ENCODE data around the gene ADAMTS12. TPM values are rescaled to one million over a fixed set of nuclear protein-coding genes. Genes with fewer than 3 reads are reported as not detected.

ADAMTS12 gene
- total and polyA plus RNA-seq, 10 of the 15 experiments (the other 5 are each of a cell fraction or from before 2014, with no cell fraction given): 0.11 to 35.8 (median 20.7) TPM

DNA sequence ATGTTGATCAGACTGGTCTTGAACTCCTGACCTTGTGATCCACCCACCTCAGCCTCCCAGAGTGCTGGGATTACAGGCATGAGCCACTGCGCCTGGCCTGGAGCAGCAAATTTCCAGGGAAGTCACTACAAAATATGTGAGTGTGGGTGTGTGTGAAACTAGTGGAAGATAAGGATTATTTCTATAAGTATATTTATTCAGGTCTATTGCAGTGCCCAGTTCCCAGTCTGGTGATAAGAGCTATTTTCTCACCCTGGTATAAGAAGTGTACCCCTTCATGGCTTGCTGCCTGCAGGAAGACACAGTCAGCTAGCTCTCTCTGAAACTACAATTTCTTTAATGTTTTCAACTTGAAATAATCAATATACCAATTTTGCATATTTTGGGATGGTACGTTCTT lies 414.0 kb downstream of the ADAMTS12 start:
- in situ Hi-C loops (cut with MboI) (no loop called here), intact Hi-C loops (cut with micrococcal nuclease; ENCODE audit: unreplicated experiment) (no loop called here)
- SMC1A ChIA-PET (ENCODE audit: uncharacterized antibody, unreplicated experiment): interaction anchor here (0.6 to 1.6 kb wide), 2 partner anchors 8 to 110 kb away, joined by 3 to 6 read pairs; no protein-coding TSS in a partner anchor
- TF ChIP-seq, protein P1, sequence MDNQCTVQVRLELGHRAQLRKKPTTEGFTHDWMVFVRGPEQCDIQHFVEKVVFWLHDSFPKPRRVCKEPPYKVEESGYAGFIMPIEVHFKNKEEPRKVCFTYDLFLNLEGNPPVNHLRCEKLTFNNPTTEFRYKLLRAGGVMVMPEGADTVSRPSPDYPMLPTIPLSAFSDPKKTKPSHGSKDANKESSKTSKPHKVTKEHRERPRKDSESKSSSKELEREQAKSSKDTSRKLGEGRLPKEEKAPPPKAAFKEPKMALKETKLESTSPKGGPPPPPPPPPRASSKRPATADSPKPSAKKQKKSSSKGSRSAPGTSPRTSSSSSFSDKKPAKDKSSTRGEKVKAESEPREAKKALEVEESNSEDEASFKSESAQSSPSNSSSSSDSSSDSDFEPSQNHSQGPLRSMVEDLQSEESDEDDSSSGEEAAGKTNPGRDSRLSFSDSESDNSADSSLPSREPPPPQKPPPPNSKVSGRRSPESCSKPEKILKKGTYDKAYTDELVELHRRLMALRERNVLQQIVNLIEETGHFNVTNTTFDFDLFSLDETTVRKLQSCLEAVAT (IDR thresholded peaks at IDR 0.05): no peak
- TF ChIP-seq CREM (IDR thresholded peaks at IDR 0.05; ENCODE audit: low read depth) (no peak), DPF2 (IDR thresholded peaks at IDR 0.05) (no peak), ZNF384 (IDR thresholded peaks at IDR 0.05; ENCODE audit: borderline replicate concordance, low read depth, low read length) (no peak), CREB1 (IDR thresholded peaks at IDR 0.05; ENCODE audit: low read depth) (no peak)
- TF ChIP-seq, protein P2, sequence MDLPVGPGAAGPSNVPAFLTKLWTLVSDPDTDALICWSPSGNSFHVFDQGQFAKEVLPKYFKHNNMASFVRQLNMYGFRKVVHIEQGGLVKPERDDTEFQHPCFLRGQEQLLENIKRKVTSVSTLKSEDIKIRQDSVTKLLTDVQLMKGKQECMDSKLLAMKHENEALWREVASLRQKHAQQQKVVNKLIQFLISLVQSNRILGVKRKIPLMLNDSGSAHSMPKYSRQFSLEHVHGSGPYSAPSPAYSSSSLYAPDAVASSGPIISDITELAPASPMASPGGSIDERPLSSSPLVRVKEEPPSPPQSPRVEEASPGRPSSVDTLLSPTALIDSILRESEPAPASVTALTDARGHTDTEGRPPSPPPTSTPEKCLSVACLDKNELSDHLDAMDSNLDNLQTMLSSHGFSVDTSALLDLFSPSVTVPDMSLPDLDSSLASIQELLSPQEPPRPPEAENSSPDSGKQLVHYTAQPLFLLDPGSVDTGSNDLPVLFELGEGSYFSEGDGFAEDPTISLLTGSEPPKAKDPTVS (IDR thresholded peaks at IDR 0.05; ENCODE audit: low read depth, low read length): no peak
- TF ChIP-seq, protein P3, sequence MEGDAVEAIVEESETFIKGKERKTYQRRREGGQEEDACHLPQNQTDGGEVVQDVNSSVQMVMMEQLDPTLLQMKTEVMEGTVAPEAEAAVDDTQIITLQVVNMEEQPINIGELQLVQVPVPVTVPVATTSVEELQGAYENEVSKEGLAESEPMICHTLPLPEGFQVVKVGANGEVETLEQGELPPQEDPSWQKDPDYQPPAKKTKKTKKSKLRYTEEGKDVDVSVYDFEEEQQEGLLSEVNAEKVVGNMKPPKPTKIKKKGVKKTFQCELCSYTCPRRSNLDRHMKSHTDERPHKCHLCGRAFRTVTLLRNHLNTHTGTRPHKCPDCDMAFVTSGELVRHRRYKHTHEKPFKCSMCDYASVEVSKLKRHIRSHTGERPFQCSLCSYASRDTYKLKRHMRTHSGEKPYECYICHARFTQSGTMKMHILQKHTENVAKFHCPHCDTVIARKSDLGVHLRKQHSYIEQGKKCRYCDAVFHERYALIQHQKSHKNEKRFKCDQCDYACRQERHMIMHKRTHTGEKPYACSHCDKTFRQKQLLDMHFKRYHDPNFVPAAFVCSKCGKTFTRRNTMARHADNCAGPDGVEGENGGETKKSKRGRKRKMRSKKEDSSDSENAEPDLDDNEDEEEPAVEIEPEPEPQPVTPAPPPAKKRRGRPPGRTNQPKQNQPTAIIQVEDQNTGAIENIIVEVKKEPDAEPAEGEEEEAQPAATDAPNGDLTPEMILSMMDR (IDR thresholded peaks at IDR 0.05 in 2 of 3, conservative IDR thresholded peaks at IDR 0.05 in 1 of 3; ENCODE audit: control insufficient read depth in 2 of 3, extremely low read depth in 1 of 3, insufficient read depth in 1 of 3, low read depth in 3 of 3, low read length in 3 of 3): no peak
- Histone ChIP-seq H3K4me3 (no peak overlapping the region), H2AFZ (ENCODE audit: control insufficient read depth, low read depth, low read length) (no peak overlapping the region), H3K9me3 (replicated peaks; ENCODE audit: control insufficient read depth, insufficient read depth, low read length) (peaks cover 9% of the 10 kb centered on the region; the same call in 2 of the 3 replicates), H3K27ac (ENCODE audit: control insufficient read depth, insufficient read depth) (no peak overlapping the region), H3K36me3 (ENCODE audit: control insufficient read depth in 2 of 2, insufficient read depth in 2 of 2, low read length in 1 of 2) (peaks cover 3 to 22% of the 10 kb centered on the region in 2 experiments), H4K20me1 (ENCODE audit: control insufficient read depth, insufficient read depth) (no peaks in the 10 kb centered on the region), H3K9ac (ENCODE audit: control insufficient read depth, insufficient read depth, low read length) (no peak overlapping the region), H3K79me2 (ENCODE audit: control insufficient read depth, insufficient read depth, low read length) (no peaks in the 10 kb centered on the region), H3K4me2 (ENCODE audit: control insufficient read depth, insufficient read depth) (no peak overlapping the region), H3K4me1 (ENCODE audit: control insufficient read depth, insufficient read depth, low read length) (no peaks in the 10 kb centered on the region), H3K27me3 (replicated peaks in 1 of 2; ENCODE audit: control insufficient read depth in 2 of 2, insufficient read depth in 2 of 2, low read length in 1 of 2) (no peaks in the 10 kb centered on the region)
- 93% methylated on average over 2 of the region's 2 CpGs for WGBS (ENCODE audit: insufficient coverage, insufficient replicate concordance, low lambda C conversion rate, missing lambda C conversion rate)
- FAIRE-seq (no peak), ATAC-seq (no peak), DNase-seq (ENCODE audit: low read depth, low spot score) (no peak)
- POLR2A ChIA-PET: interaction anchor here (0.6 kb wide), 1 partner anchor 39 kb away, joined by 3 read pairs; no protein-coding TSS in a partner anchor
- CTCF ChIA-PET: interaction anchor here (0.7 to 1.2 kb wide), 4 partner anchors 8 to 492 kb away, joined by 3 to 5 read pairs (median 4); no protein-coding TSS in a partner anchor
- RAD21 ChIA-PET (ENCODE audit: unreplicated experiment): interaction anchor here (0.6 to 1.1 kb wide), 3 partner anchors 42 to 543 kb away, joined by 3 to 4 read pairs (median 3); no protein-coding TSS in a partner anchor
- BruUV-seq (replicated peaks): no TSS peak
